ENCODE data around the gene NR5A1.

NR5A1 gene

GRCh38 chr9:124472770-124473169 lies 34.4 kb downstream of the NR5A1 start:
- Histone ChIP-seq H3K4me1 (ENCODE audit: control insufficient read depth, insufficient read depth, low read length, poor library complexity, severe bottlenecking) (no peaks in the 10 kb centered on the region), H3K36me3 (ENCODE audit: control insufficient read depth, insufficient read depth, low read length) (no peaks in the 10 kb centered on the region), H3K9me3 (ENCODE audit: control insufficient read depth, low read length) (no peaks in the 10 kb centered on the region), H3K27ac (ENCODE audit: low read depth, low read length, severe bottlenecking) (no peak overlapping the region), H3K4me3 (ENCODE audit: extremely low read depth, insufficient read depth, low read length, poor library complexity, severe bottlenecking) (no peak overlapping the region)
- 80 to 90% methylated on average over 5 to 7 of the region's 7 CpGs for WGBS, 2 experiments (ENCODE audit: insufficient coverage in 2 of 2)

- Histone ChIP-seq H3K9me3 (ENCODE audit: control insufficient read depth, low read length) (no peaks in the 10 kb centered on the region), H3K4me3 (ENCODE audit: extremely low read depth, insufficient read depth, low read length, poor library complexity, severe bottlenecking) (no peak overlapping the region), H3K4me1 (ENCODE audit: control insufficient read depth, insufficient read depth, low read length, poor library complexity, severe bottlenecking) (no peaks in the 10 kb centered on the region), H3K27ac (ENCODE audit: low read depth, low read length, severe bottlenecking) (no peak overlapping the region), H3K36me3 (ENCODE audit: control insufficient read depth, insufficient read depth, low read length) (no peaks in the 10 kb centered on the region)
- WGBS, 2 experiments (ENCODE audit: insufficient coverage in 2 of 2): 82 to 89% methylated on average over 9 of the region's 9 CpGs
Measured at GRCh38 chr9:124471761-124472160, 35.4 kb downstream of the NR5A1 start.

- Histone ChIP-seq H3K4me3 (ENCODE audit: extremely low read depth, insufficient read depth, low read length, poor library complexity, severe bottlenecking) (no peak overlapping the region), H3K27ac (ENCODE audit: low read depth, low read length, severe bottlenecking) (no peak overlapping the region), H3K4me1 (ENCODE audit: control insufficient read depth, insufficient read depth, low read length, poor library complexity, severe bottlenecking) (no peaks in the 10 kb centered on the region), H3K36me3 (ENCODE audit: control insufficient read depth, insufficient read depth, low read length) (no peaks in the 10 kb centered on the region), H3K9me3 (ENCODE audit: control insufficient read depth, low read length) (no peaks in the 10 kb centered on the region)
- 92 to 95% methylated on average over 5 to 6 of the region's 7 CpGs for WGBS, 2 experiments (ENCODE audit: insufficient coverage in 2 of 2)
Measured at GRCh38 chr9:124470726-124471125, 36.5 kb downstream of the NR5A1 start.

- H3K27ac ChIP-seq (ENCODE audit: low read depth, low read length, severe bottlenecking): no peak overlapping the region
- 89 to 90% methylated on average over 9 to 12 of the region's 13 CpGs for WGBS, 2 experiments (ENCODE audit: insufficient coverage in 2 of 2)
Measured at GRCh38 chr9:124470306-124470705, 36.9 kb downstream of the NR5A1 start.

GRCh38 chr9:124469011-124469832 lies 38.0 kb downstream of the NR5A1 start:
- Histone ChIP-seq H3K4me3 (ENCODE audit: extremely low read depth, insufficient read depth, low read length, poor library complexity, severe bottlenecking) (no peak overlapping the region), H3K9me3 (ENCODE audit: control insufficient read depth, low read length) (no peaks in the 10 kb centered on the region), H3K27ac (ENCODE audit: low read depth, low read length, severe bottlenecking) (no peak overlapping the region), H3K4me1 (ENCODE audit: control insufficient read depth, insufficient read depth, low read length, poor library complexity, severe bottlenecking) (no peaks in the 10 kb centered on the region), H3K36me3 (ENCODE audit: control insufficient read depth, insufficient read depth, low read length) (no peaks in the 10 kb centered on the region)
- 90 to 91% methylated on average over 25 to 26 of the region's 28 CpGs for WGBS, 2 experiments (ENCODE audit: insufficient coverage in 2 of 2)

More at GRCh38 chr9:124470306-124470705, 36.9 kb downstream of the NR5A1 start:
- H3K4me3 ChIP-seq (ENCODE audit: extremely low read depth, insufficient read depth, low read length, poor library complexity, severe bottlenecking): no peak overlapping the region
- no peaks in the 10 kb centered on the region for H3K4me1 ChIP-seq (ENCODE audit: control insufficient read depth, insufficient read depth, low read length, poor library complexity, severe bottlenecking)
- H3K36me3 ChIP-seq (ENCODE audit: control insufficient read depth, insufficient read depth, low read length): no peaks in the 10 kb centered on the region
- no peaks in the 10 kb centered on the region for H3K9me3 ChIP-seq (ENCODE audit: control insufficient read depth, low read length)

GRCh38 chr9:124468061-124468740 lies 39.0 kb downstream of the NR5A1 start:
- Histone ChIP-seq H3K9me3 (ENCODE audit: control insufficient read depth, low read length) (no peaks in the 10 kb centered on the region), H3K4me3 (ENCODE audit: extremely low read depth, insufficient read depth, low read length, poor library complexity, severe bottlenecking) (no peak overlapping the region), H3K4me1 (ENCODE audit: control insufficient read depth, insufficient read depth, low read length, poor library complexity, severe bottlenecking) (no peaks in the 10 kb centered on the region), H3K36me3 (ENCODE audit: control insufficient read depth, insufficient read depth, low read length) (no peaks in the 10 kb centered on the region), H3K27ac (ENCODE audit: low read depth, low read length, severe bottlenecking) (no peak overlapping the region)
- WGBS, 2 experiments (ENCODE audit: insufficient coverage in 2 of 2): 88 to 96% methylated on average over 10 to 18 of the region's 19 CpGs

- no peaks in the 10 kb centered on the region for H3K36me3 ChIP-seq (ENCODE audit: control insufficient read depth, insufficient read depth, low read length)
- H3K9me3 ChIP-seq (ENCODE audit: control insufficient read depth, low read length): no peaks in the 10 kb centered on the region
- no peak overlapping the region for H3K27ac ChIP-seq (ENCODE audit: low read depth, low read length, severe bottlenecking)
- H3K4me3 ChIP-seq (ENCODE audit: extremely low read depth, insufficient read depth, low read length, poor library complexity, severe bottlenecking): no peak overlapping the region
- H3K4me1 ChIP-seq (ENCODE audit: control insufficient read depth, insufficient read depth, low read length, poor library complexity, severe bottlenecking): no peaks in the 10 kb centered on the region
- WGBS, 2 experiments (ENCODE audit: insufficient coverage in 2 of 2): 90 to 95% methylated on average over 10 to 16 of the region's 17 CpGs
Measured at GRCh38 chr9:124467410-124468060, 39.7 kb downstream of the NR5A1 start.

GRCh38 chr9:124465736-124466135 lies 41.5 kb downstream of the NR5A1 start:
- no peaks in the 10 kb centered on the region for H3K9me3 ChIP-seq (ENCODE audit: control insufficient read depth, low read length)
- H3K36me3 ChIP-seq (ENCODE audit: control insufficient read depth, insufficient read depth, low read length): no peaks in the 10 kb centered on the region
- no peak overlapping the region for H3K4me3 ChIP-seq (ENCODE audit: extremely low read depth, insufficient read depth, low read length, poor library complexity, severe bottlenecking)
- no peaks in the 10 kb centered on the region for H3K4me1 ChIP-seq (ENCODE audit: control insufficient read depth, insufficient read depth, low read length, poor library complexity, severe bottlenecking)
- H3K27ac ChIP-seq (ENCODE audit: low read depth, low read length, severe bottlenecking): no peak overlapping the region
- 83 to 94% methylated on average over 2 to 3 of the region's 3 CpGs for WGBS, 2 experiments (ENCODE audit: insufficient coverage in 2 of 2)

- no peak overlapping the region for H3K4me3 ChIP-seq (ENCODE audit: extremely low read depth, insufficient read depth, low read length, poor library complexity, severe bottlenecking)
- H3K9me3 ChIP-seq (ENCODE audit: control insufficient read depth, low read length): no peaks in the 10 kb centered on the region
- H3K4me1 ChIP-seq (ENCODE audit: control insufficient read depth, insufficient read depth, low read length, poor library complexity, severe bottlenecking): no peaks in the 10 kb centered on the region
- H3K27ac ChIP-seq (ENCODE audit: low read depth, low read length, severe bottlenecking): no peak overlapping the region
- H3K36me3 ChIP-seq (ENCODE audit: control insufficient read depth, insufficient read depth, low read length): no peaks in the 10 kb centered on the region
- no CpG with 5 or more reads among the region's 1 CpG for WGBS, 2 experiments (ENCODE audit: insufficient coverage in 2 of 2)
Measured at GRCh38 chr9:124462739-124463138, 44.5 kb downstream of the NR5A1 start.

- H3K9me3 ChIP-seq (ENCODE audit: control insufficient read depth, low read length): no peaks in the 10 kb centered on the region
- H3K36me3 ChIP-seq (ENCODE audit: control insufficient read depth, insufficient read depth, low read length): no peaks in the 10 kb centered on the region
- H3K4me3 ChIP-seq (ENCODE audit: extremely low read depth, insufficient read depth, low read length, poor library complexity, severe bottlenecking): no peak overlapping the region
- no peaks in the 10 kb centered on the region for H3K4me1 ChIP-seq (ENCODE audit: control insufficient read depth, insufficient read depth, low read length, poor library complexity, severe bottlenecking)
- no peak overlapping the region for H3K27ac ChIP-seq (ENCODE audit: low read depth, low read length, severe bottlenecking)
- WGBS, 2 experiments (ENCODE audit: insufficient coverage in 2 of 2): 92 to 95% methylated on average over 9 of the region's 9 CpGs
Measured at GRCh38 chr9:124458441-124458840, 48.8 kb downstream of the NR5A1 start.

Measured in mesodermal cell (in vitro differentiated cells).